Activated naive CD8-positive, alpha-beta T cell treated with anti-CD3 and anti-CD28 coated beads for 36 hours (primary cell): ENCODE results near the gene CEP78. TPM values are rescaled to one million over a fixed set of nuclear protein-coding genes. Genes with fewer than 3 reads are reported as not detected.
A peak's percentile ranks its signal among the peaks of the same experiment; 100 is the strongest.
"Not testable (repeated sequence)": the region's sequence is repeated elsewhere in the genome, so short reads cannot be mapped to it uniquely, and the experiment has no call there.

Experiments
- DNase-seq: peaks from one replicate; pipeline ENCODE4 v3.0.0; 2021
- H3K27ac Mint-ChIP-seq: one replicate; pipeline ENCODE4 v1.8.0; 2022; ENCODE audit warnings: mild to moderate bottlenecking, moderate library complexity, mixed read lengths
- H3K27me3 Mint-ChIP-seq: one replicate; pipeline ENCODE4 v1.8.0; 2022; ENCODE audit warnings: mild to moderate bottlenecking, mixed read lengths
- H3K36me3 Mint-ChIP-seq: one replicate; pipeline ENCODE4 v1.8.0; 2021; ENCODE audit warnings: mild to moderate bottlenecking, mixed read lengths
- H3K4me1 Mint-ChIP-seq: one replicate; pipeline ENCODE4 v1.8.0; 2021; ENCODE audit warnings: mixed read lengths
- H3K4me3 Mint-ChIP-seq: one replicate; pipeline ENCODE4 v1.8.0; 2022; ENCODE audit warnings: mild to moderate bottlenecking, moderate library complexity, mixed read lengths
- H3K9me3 Mint-ChIP-seq: one replicate; pipeline ENCODE4 v1.8.0; 2022; ENCODE audit warnings: mixed read lengths
- total RNA-seq, 2 experiments: library from RNA; stranded (reverse); gene quantifications; one replicate each; pipeline ENCODE4 v1.2.3, GENCODE V29; 2021

Gene CEP78
- 10 to 100 TPM; 41.1 to 41.8 TPM for total RNA-seq

- peaks cover 24% of the 10 kb centered on the region for H3K4me1 Mint-ChIP-seq
- no peaks in the 10 kb centered on the region for H3K9me3 Mint-ChIP-seq
- peaks cover 20% of the 10 kb centered on the region for H3K36me3 Mint-ChIP-seq
- H3K27me3 Mint-ChIP-seq = no peaks in the 10 kb centered on the region
- H3K4me3 Mint-ChIP-seq = peak within 1 kb of the TSS; percentile 94
- peak; percentile 93 for DNase-seq
- peak within 1 kb of the TSS; percentile 91 for H3K27ac Mint-ChIP-seq
Observed at GRCh38 chr9:78235762-78236550, at the start of gene CEP78. Gene CEP78 (plus strand): TSS chr9:78236075. CDS start chr9:78236351, 276 bp downstream.

- Mint-ChIP-seq H3K4me3 (no peak overlapping the region), H3K4me1 (no peaks in the 10 kb centered on the region), H3K9me3 (no peaks in the 10 kb centered on the region), H3K27me3 (no peaks in the 10 kb centered on the region), H3K36me3 (no peaks in the 10 kb centered on the region), H3K27ac (no peak overlapping the region)
- no peak for DNase-seq
Observed at GRCh38 chr9:78187763-78188484, 48.0 kb upstream of the CEP78 start.

DNA sequence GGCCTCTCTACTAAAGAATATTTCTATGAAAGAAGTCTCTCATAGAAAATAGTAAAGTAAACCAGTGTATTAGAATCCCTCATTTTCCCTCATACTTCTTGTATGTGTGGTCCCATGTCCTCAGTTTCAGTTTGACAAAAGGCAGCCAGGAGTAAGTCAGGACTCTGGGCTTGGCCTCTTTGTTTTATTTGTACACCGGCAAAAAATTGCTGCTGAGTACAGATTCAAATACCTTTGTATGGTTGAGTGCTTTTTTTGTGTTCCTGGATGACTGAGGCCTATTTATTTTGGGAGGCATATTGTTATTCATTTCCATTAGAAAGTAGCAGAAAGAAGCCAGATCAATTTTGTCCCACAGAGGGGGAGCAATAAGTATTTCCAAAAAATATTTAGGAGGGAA lies 47.3 kb upstream of the CEP78 start:
- no peaks in the 10 kb centered on the region for H3K4me1 Mint-ChIP-seq
- no peak overlapping the region for H3K27ac Mint-ChIP-seq
- no peak for DNase-seq
- no peak overlapping the region for H3K4me3 Mint-ChIP-seq
- no peaks in the 10 kb centered on the region for H3K27me3 Mint-ChIP-seq
- H3K9me3 Mint-ChIP-seq = no peaks in the 10 kb centered on the region
- no peaks in the 10 kb centered on the region for H3K36me3 Mint-ChIP-seq

DNA sequence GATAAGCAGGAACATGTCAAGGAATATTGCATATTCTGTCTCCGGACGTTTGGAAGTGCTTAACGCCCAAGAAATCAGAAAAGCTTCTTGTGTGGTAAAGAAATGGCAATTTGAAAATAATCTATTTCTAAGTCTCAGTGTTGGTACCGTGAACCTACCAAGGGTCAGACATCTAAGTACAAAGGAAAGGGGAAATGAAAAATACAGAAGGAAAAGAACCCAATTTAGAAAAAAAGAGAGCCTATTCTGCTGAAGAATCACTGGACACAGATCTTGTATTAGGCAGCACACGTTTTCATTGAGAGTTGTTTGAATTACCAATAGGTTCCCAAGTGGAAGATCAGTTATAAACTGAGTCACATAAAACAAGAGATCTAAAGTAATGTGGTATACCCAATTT lies 46.9 kb upstream of the CEP78 start:
- no peak overlapping the region for H3K27ac Mint-ChIP-seq
- no peaks in the 10 kb centered on the region for H3K36me3 Mint-ChIP-seq
- no peaks in the 10 kb centered on the region for H3K27me3 Mint-ChIP-seq
- no peak overlapping the region for H3K4me3 Mint-ChIP-seq
- no peak for DNase-seq
- no peaks in the 10 kb centered on the region for H3K9me3 Mint-ChIP-seq
- H3K4me1 Mint-ChIP-seq = no peaks in the 10 kb centered on the region

- Mint-ChIP-seq H3K4me1 (no peaks in the 10 kb centered on the region), H3K27me3 (no peaks in the 10 kb centered on the region), H3K4me3 (no peak overlapping the region), H3K9me3 (peaks cover 3% of the 10 kb centered on the region), H3K36me3 (no peaks in the 10 kb centered on the region), H3K27ac (no peak overlapping the region)
- no peak for DNase-seq
Observed at GRCh38 chr9:78189461-78189860, 46.4 kb upstream of the CEP78 start.

DNA sequence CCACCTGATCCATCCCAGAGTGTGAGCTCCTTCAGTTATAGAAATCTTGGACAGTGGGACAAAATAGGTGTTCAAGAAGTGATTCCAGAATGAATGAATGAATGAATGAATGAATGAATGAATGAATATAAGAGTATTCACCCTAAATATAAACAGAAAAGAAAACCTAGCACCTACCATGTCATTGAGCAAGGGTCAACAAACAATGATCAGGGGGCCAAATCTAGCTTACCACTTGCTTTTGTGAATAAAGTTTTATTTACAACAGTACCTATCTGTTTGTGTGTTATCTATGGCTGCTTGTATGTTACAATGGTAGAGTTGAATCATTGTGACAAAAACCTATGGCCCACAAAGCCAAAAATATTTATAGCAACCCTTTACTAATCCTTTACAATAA lies 43.9 kb upstream of the CEP78 start:
- Mint-ChIP-seq H3K27me3 (no peaks in the 10 kb centered on the region), H3K27ac (no peak overlapping the region), H3K9me3 (peaks cover 9% of the 10 kb centered on the region), H3K4me1 (peaks cover 4% of the 10 kb centered on the region), H3K4me3 (no peak overlapping the region), H3K36me3 (no peaks in the 10 kb centered on the region)
- no peak for DNase-seq

DNA sequence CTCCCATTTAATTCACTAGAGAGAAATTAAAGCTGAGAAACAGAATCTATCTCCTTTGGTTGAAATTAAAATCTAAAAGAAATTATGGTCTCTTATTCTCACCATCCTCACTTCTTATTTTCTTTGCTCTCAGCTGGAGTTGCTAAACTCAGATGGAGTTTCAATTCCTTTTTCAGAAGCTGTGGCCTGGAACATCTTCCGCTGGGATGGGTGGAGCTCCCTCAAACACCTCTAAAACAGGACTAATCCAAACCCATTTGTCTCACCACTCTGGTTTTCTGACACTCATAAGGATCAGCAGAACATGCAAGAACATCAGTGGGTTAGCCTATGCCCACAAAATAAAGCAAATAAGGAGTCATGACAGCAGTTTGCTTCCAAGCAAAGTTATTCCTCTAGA lies 39.6 kb upstream of the CEP78 start:
- peaks cover 6% of the 10 kb centered on the region for H3K36me3 Mint-ChIP-seq
- no peaks in the 10 kb centered on the region for H3K27me3 Mint-ChIP-seq
- no peak overlapping the region for H3K27ac Mint-ChIP-seq
- no peak for DNase-seq
- H3K4me3 Mint-ChIP-seq = no peak overlapping the region
- peaks cover 25% of the 10 kb centered on the region for H3K9me3 Mint-ChIP-seq
- H3K4me1 Mint-ChIP-seq = peaks cover 18% of the 10 kb centered on the region

- H3K4me3 Mint-ChIP-seq = not testable (repeated sequence)
Observed at GRCh38 chr9:78201158-78201777, 34.6 kb upstream of the CEP78 start.

DNA sequence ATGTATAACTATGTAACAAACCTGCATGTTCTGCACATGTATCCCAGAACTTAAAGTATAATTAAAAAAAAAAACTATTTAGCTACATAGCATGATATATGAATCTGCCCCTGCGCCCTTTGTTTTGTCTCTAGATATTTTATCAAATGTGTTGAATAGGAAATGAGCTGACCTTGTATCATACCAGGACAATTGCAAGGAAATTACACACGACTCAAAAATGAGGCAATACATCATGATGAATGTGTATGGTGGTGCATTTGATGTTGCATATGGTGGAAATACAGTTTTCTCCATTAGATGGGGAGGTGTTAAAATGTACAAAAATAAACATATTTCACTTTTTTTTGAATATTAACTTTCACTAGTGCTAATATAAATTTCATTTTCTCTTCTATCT lies 28.6 kb upstream of the CEP78 start:
- H3K27me3 Mint-ChIP-seq = no peaks in the 10 kb centered on the region
- no peak overlapping the region for H3K4me3 Mint-ChIP-seq
- no peak overlapping the region for H3K27ac Mint-ChIP-seq
- H3K36me3 Mint-ChIP-seq = peaks cover 14% of the 10 kb centered on the region
- peaks cover 37% of the 10 kb centered on the region for H3K9me3 Mint-ChIP-seq
- H3K4me1 Mint-ChIP-seq = peaks cover 25% of the 10 kb centered on the region
- DNase-seq = no peak

More at GRCh38 chr9:78201158-78201777, 34.6 kb upstream of the CEP78 start:
- peaks cover 53% of the 10 kb centered on the region for H3K9me3 Mint-ChIP-seq
- DNase-seq = peak; percentile 45
- H3K4me1 Mint-ChIP-seq = peaks cover 24% of the 10 kb centered on the region
- not testable (repeated sequence) for H3K27me3 Mint-ChIP-seq
- peak overlapping the region; percentile 15 for H3K27ac Mint-ChIP-seq
- peaks cover 27% of the 10 kb centered on the region for H3K36me3 Mint-ChIP-seq

DNA sequence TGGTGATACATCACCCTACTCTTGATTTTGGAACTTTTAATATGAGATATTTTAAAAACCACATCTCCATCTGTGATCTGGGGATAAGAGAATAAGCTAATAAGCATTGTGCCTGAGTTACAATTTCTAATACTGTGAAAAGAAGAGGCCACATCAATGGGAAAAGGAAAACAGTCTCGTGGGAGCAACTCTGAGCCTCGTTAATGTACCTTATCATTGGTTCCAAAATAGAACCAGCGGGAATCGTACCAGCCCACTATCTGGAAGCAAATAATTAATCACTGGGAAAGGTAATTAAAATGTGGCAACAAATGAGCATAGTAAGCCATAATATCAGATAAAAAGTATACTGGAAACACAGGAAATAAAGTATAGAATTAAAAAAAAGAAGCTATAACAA lies 28.0 kb upstream of the CEP78 start:
- Mint-ChIP-seq H3K4me3 (no peak overlapping the region), H3K9me3 (peaks cover 35% of the 10 kb centered on the region), H3K27ac (no peak overlapping the region), H3K27me3 (no peaks in the 10 kb centered on the region), H3K36me3 (peaks cover 13% of the 10 kb centered on the region), H3K4me1 (peaks cover 29% of the 10 kb centered on the region)
- DNase-seq = no peak

- Mint-ChIP-seq H3K9me3 (peaks cover 24% of the 10 kb centered on the region), H3K36me3 (peaks cover 6% of the 10 kb centered on the region), H3K4me3 (no peak overlapping the region), H3K27me3 (no peaks in the 10 kb centered on the region), H3K4me1 (peaks cover 31% of the 10 kb centered on the region), H3K27ac (no peak overlapping the region)
- DNase-seq = no peak
Observed at GRCh38 chr9:78209127-78209526, 26.7 kb upstream of the CEP78 start.

DNA sequence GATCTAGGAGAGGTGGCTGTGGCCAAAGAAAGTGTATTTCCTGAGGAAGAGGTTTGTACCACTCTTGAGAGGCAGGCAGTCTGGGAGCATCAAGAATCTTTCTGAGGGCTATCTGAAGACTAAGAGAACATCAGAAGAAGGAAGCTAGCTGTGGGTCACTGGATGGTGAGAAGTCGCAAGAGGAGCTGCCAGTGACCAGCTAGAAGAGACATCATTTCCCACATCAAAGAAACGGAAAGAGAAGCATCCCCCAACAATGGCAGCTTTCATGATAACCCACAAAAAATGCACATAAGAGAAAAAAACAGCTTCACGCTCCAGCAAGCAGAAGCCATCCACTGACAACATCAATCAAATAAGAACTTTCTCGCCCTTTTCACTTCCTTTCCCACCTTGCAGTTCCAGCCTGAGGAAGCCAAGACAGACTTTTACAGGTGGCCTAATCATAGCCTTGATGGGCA lies 25.0 kb upstream of the CEP78 start:
- Mint-ChIP-seq H3K36me3 (no peaks in the 10 kb centered on the region), H3K4me3 (no peak overlapping the region), H3K27me3 (no peaks in the 10 kb centered on the region), H3K9me3 (peaks cover 11% of the 10 kb centered on the region), H3K4me1 (peaks cover 31% of the 10 kb centered on the region), H3K27ac (peak overlapping the region; percentile 18)
- DNase-seq = no peak

DNA sequence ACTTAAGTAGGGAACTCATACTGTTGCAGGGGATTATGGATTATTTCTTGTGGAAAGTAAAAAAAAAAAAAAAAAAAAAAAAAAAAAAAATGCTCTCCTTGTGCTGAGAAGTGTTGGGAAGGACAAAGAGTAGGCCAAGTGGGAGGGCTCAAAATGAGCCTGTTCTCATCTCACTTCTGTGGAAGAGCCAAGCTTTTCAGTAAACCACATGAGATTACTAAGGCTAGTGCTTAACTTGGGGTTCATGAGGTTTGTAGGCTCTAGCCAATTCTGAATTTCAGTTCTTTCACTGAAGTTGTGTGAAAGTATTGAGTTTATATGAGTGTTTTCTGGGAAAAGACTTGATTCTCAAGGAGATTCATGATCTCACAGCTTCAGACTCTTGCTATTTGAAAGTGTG lies 23.0 kb upstream of the CEP78 start:
- H3K27me3 Mint-ChIP-seq = no peaks in the 10 kb centered on the region
- no peak overlapping the region for H3K27ac Mint-ChIP-seq
- peaks cover 31% of the 10 kb centered on the region for H3K4me1 Mint-ChIP-seq
- H3K9me3 Mint-ChIP-seq = no peaks in the 10 kb centered on the region
- H3K4me3 Mint-ChIP-seq = no peak overlapping the region
- no peaks in the 10 kb centered on the region for H3K36me3 Mint-ChIP-seq
- no peak for DNase-seq

DNA sequence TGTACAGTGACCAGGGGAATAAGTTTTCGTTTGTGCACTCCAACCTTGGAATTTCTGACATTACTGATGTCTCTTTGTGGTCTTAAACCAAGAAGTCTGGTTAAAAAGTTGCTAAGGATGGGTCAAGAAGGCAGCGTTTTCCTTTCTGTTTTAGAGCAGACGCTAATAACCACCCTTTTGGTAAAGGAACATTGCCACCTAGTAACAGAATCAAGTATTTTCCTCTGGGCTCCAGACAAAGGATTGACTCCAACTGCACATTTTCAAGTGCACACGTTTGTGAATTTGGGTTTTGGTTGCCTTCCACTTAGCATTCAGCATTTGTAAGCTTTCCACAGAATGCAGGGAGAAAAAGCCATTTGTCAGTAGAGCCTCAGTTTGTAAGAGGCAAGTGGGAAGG lies 22.2 kb upstream of the CEP78 start:
- Mint-ChIP-seq H3K27me3 (no peaks in the 10 kb centered on the region), H3K36me3 (no peaks in the 10 kb centered on the region), H3K9me3 (no peaks in the 10 kb centered on the region), H3K4me1 (peaks cover 30% of the 10 kb centered on the region), H3K27ac (no peak overlapping the region), H3K4me3 (no peak overlapping the region)
- DNase-seq = no peak

GRCh38 chr9:78214492-78214891 lies 21.4 kb upstream of the CEP78 start:
- H3K36me3 Mint-ChIP-seq = no peaks in the 10 kb centered on the region
- H3K4me1 Mint-ChIP-seq = peaks cover 28% of the 10 kb centered on the region
- DNase-seq = no peak
- H3K27me3 Mint-ChIP-seq = no peaks in the 10 kb centered on the region
- no peak overlapping the region for H3K4me3 Mint-ChIP-seq
- no peaks in the 10 kb centered on the region for H3K9me3 Mint-ChIP-seq
- H3K27ac Mint-ChIP-seq = no peak overlapping the region
